GM12878 (cell line): ENCODE measurements around the gene CYP4V2. TPM values are rescaled to one million over a fixed set of nuclear protein-coding genes. Genes with fewer than 3 reads are reported as not detected.
A peak's percentile ranks its signal among the peaks of the same experiment; 100 is the strongest.

Source experiments
- ATAC-seq: fragments of 200-7000 bp; cut with Tn5 transposase; 3 replicates; pipeline ENCODE4 v1.9.1; 2020; ENCODE audit warnings: mild to moderate bottlenecking, moderate library complexity
- BruUV-seq: library from RNA; stranded (reverse); fragments of 400-500 nt; replicated peaks from 2 replicates; lab custom pipeline; 2021; lab: Mats Ljungman, UMichigan
- CTCF ChIA-PET: fragments of 300-600 bp; sonication (Branson Sonifier 250); formaldehyde crosslinking; extraction: SDS; loops from one replicate; lab custom pipeline; 2021; ENCODE audit warnings: inconsistent platforms; lab: Yijun Ruan, JAX
- POLR2A ChIA-PET: fragments of 350-600 bp; formaldehyde crosslinking; extraction: SDS; loops from one replicate; lab custom pipeline; 2021; ENCODE audit warnings: inconsistent platforms; lab: Charles Lee
- RAD21 ChIA-PET: fragments of 300-600 bp; sonication (Branson Sonifier 250); formaldehyde crosslinking; loops from one replicate; lab custom pipeline; 2023; ENCODE audit warnings: antibody characterized with exemption; ENCODE audit not compliant: unreplicated experiment; lab: Charles Lee
- SMC1A ChIA-PET: fragments of 300-600 bp; sonication (Branson Sonifier 250); formaldehyde crosslinking; loops from one replicate; lab custom pipeline; 2023; ENCODE audit not compliant: unreplicated experiment, uncharacterized antibody; lab: Charles Lee
- DNase-seq: peaks from one replicate; pipeline ENCODE4 v3.0.0-alpha.2; 2011; ENCODE audit warnings: low read depth, low spot score
- FAIRE-seq: peaks from 3 replicates; lab custom pipeline; 2011; peaks lifted over from hg19 to GRCh38; lab: Jason Lieb, UNC
- H2AFZ ChIP-seq: 2 replicates; pipeline ENCODE4 v1.6.0; 2011; ENCODE audit warnings: low read depth, low read length, control low read depth; ENCODE audit not compliant: control insufficient read depth
- H3K27ac ChIP-seq: 2 replicates; pipeline ENCODE4 v1.5.1; 2011; ENCODE audit warnings: control low read depth; ENCODE audit not compliant: control insufficient read depth, insufficient read depth
- H3K27me3 ChIP-seq, 2 experiments: replicated peaks in 1 of 2; 2 replicates each; pipeline versions ENCODE4 v1.6.0 to v1.6.1; 2011; ENCODE audit warnings: low read length in 1 of 2; ENCODE audit not compliant: control insufficient read depth in 2 of 2, insufficient read depth in 2 of 2
- H3K36me3 ChIP-seq, 2 experiments: 2 replicates each; pipeline ENCODE4 v1.5.1; 2011; ENCODE audit warnings: low read length in 1 of 2; ENCODE audit not compliant: control insufficient read depth in 2 of 2, insufficient read depth in 2 of 2
- H3K4me1 ChIP-seq: 2 replicates; pipeline ENCODE4 v1.6.1; 2011; ENCODE audit warnings: mild to moderate bottlenecking, low read length, moderate library complexity, mixed read lengths; ENCODE audit not compliant: control insufficient read depth, insufficient read depth
- H3K4me2 ChIP-seq: 2 replicates; pipeline ENCODE4 v1.6.0; 2011; ENCODE audit warnings: control low read depth; ENCODE audit not compliant: control insufficient read depth, insufficient read depth
- H3K4me3 ChIP-seq: fragments of 200-600 bp; sonication (generic); 2 replicates; pipeline ENCODE4 v1.5.1; 2016
- H3K79me2 ChIP-seq: 2 replicates; pipeline ENCODE4 v1.6.0; 2011; ENCODE audit warnings: low read length; ENCODE audit not compliant: control insufficient read depth, insufficient read depth
- H3K9ac ChIP-seq: 2 replicates; pipeline ENCODE4 v1.8.0; 2011; ENCODE audit warnings: low read length, control low read depth, mixed read lengths; ENCODE audit not compliant: control insufficient read depth, insufficient read depth
- H3K9me3 ChIP-seq: replicated peaks from 3 replicates; pipeline ENCODE4 v1.5.1; 2011; ENCODE audit warnings: mild to moderate bottlenecking, low read length; ENCODE audit not compliant: control insufficient read depth, insufficient read depth
- H4K20me1 ChIP-seq: 2 replicates; pipeline ENCODE4 v1.6.0; 2011; ENCODE audit not compliant: control insufficient read depth, insufficient read depth
- BHLHE40 ChIP-seq, 2 experiments: fragments of 450-650 bp in 1 of 2; IDR thresholded peaks; 2 replicates each; pipeline ENCODE4 v1.6.1; 2011 to 2017; ENCODE audit warnings: low read depth in 2 of 2, borderline replicate concordance in 1 of 2, improper control_type of control experiment in 1 of 2, low read length in 1 of 2, mild to moderate bottlenecking in 1 of 2
- CBX3 ChIP-seq: fragments of 200-600 bp; sonication (generic); IDR thresholded peaks from 2 replicates; pipeline ENCODE4 v1.6.1; 2016; ENCODE audit warnings: low read depth, borderline replicate concordance
- CBX5 ChIP-seq: sonication (generic); IDR thresholded peaks from 2 replicates; pipeline ENCODE4 v1.6.1; 2016; ENCODE audit warnings: low read depth, moderate library complexity, mild to moderate bottlenecking, inconsistent platforms
- CTCF ChIP-seq, 3 experiments: IDR thresholded peaks in 2 of 3; conservative IDR thresholded peaks in 1 of 3; 2 replicates each; pipeline ENCODE4 v1.5.1; 2011; ENCODE audit warnings: low read depth in 3 of 3, low read length in 3 of 3, mild to moderate bottlenecking in 3 of 3, control low read depth in 2 of 3, moderate library complexity in 2 of 3, inconsistent platforms in 1 of 3, mixed read lengths in 1 of 3; ENCODE audit not compliant: control insufficient read depth in 2 of 3, insufficient read depth in 1 of 3; ENCODE audit errors: extremely low read depth in 1 of 3
- IKZF1 ChIP-seq: fragments of 450-650 bp; conservative IDR thresholded peaks from 2 replicates; pipeline ENCODE4 v1.6.1; 2017; ENCODE audit warnings: antibody characterized with exemption, mild to moderate bottlenecking
- IRF5 ChIP-seq: fragments of 450-650 bp; IDR thresholded peaks from 2 replicates; pipeline ENCODE4 v1.6.1; 2017; ENCODE audit warnings: borderline replicate concordance
- LARP7 ChIP-seq: fragments of 450-650 bp; IDR thresholded peaks from 2 replicates; pipeline ENCODE4 v1.6.1; 2017; ENCODE audit warnings: mild to moderate bottlenecking
- PAX5 ChIP-seq: IDR thresholded peaks from 2 replicates; pipeline ENCODE4 v1.6.1; 2011; ENCODE audit warnings: low read depth, low read length, borderline replicate concordance
- POLR2AphosphoS2 ChIP-seq: IDR thresholded peaks from 2 replicates; pipeline ENCODE4 v1.6.1; 2011; ENCODE audit warnings: low read depth, mild to moderate bottlenecking, low read length, improper control_type of control experiment, moderate library complexity
- RAD21 ChIP-seq: IDR thresholded peaks from 2 replicates; pipeline ENCODE4 v1.6.1; 2011; ENCODE audit warnings: mild to moderate bottlenecking, low read depth, low read length, moderate library complexity; ENCODE audit not compliant: insufficient read depth
- SMC3 ChIP-seq: IDR thresholded peaks from 2 replicates; pipeline ENCODE4 v1.6.1; 2011; ENCODE audit warnings: low read length, improper control_type of control experiment, borderline replicate concordance
- STAT3 ChIP-seq: IDR thresholded peaks from 2 replicates; pipeline ENCODE4 v1.6.1; 2011; ENCODE audit warnings: low read depth, low read length, improper control_type of control experiment
- ZBTB4 ChIP-seq: fragments of 450-650 bp; formaldehyde crosslinking; IDR thresholded peaks from 2 replicates; pipeline ENCODE4 v1.4.0; 2022; ENCODE audit warnings: mild to moderate bottlenecking, moderate library complexity
- WGBS: methylation state at CpG from one replicate; pipeline ENCODE4 v1.1.6; 2016; ENCODE audit warnings: low lambda C conversion rate; ENCODE audit not compliant: insufficient replicate concordance, insufficient coverage; ENCODE audit errors: missing lambda C conversion rate; 5-methylcytosine and 5-hydroxymethylcytosine counted together
- in situ Hi-C: fragments of 300-500 bp; cut with MboI; formaldehyde crosslinking; loops from 9 replicates; pipeline ENCODE4 v1.14.3; 2018; ENCODE audit warnings: mixed read lengths
- intact Hi-C: fragments of 100-400 bp; cut with micrococcal nuclease; formaldehyde crosslinking; loops from one replicate; pipeline ENCODE4 v1.14.2; 2022; ENCODE audit not compliant: unreplicated experiment
- polyA plus RNA-seq, 11 experiments: library from polyadenylated mRNA; depleted of rRNA in 4 of 11; unstranded in 6 of 11; stranded (reverse) in 5 of 11; fragments of >200 nt; fragmentation: Nextera tagmentation in 4 of 11; fragmentation: Illumina TruSeq in 1 of 11; extraction: Ambion mirVana in 4 of 11; extraction: Trizol in 1 of 11; gene quantifications; 1 replicate in 1 of 11; 2 replicates in 10 of 11; pipeline versions ENCODE4 v1.2.1 to v1.2.3, GENCODE V29; 2011 to 2016; ENCODE audit warnings: inconsistent platforms in 2 of 11, missing spikeins in 2 of 11, low read depth in 1 of 11
- total RNA-seq, 4 experiments: library from RNA; depleted of rRNA in 3 of 4; stranded (reverse); fragments of >200 nt in 3 of 4; fragmentation: Illumina TruSeq in 1 of 4; extraction: Trizol in 1 of 4; gene quantifications; 2 replicates each; pipeline versions ENCODE4 v1.2.1 to v1.2.3, GENCODE V29; 2013 to 2021

Gene CYP4V2
- total and polyA plus RNA-seq, 10 of the 15 experiments (the other 5 are each of a cell fraction or from before 2014, with no cell fraction given): 1.2 to 8.2 (median 6.8) TPM

GRCh38 chr4:186149872-186150271, 41.5 kb upstream of the CYP4V2 start:
- TF ChIP-seq CBX5: no peak
- peak; percentile 46 to 85 (median 75) for TF ChIP-seq CTCF (IDR thresholded peaks at IDR 0.05 in 2 of 3, conservative IDR thresholded peaks at IDR 0.05 in 1 of 3; ENCODE audit: control insufficient read depth in 2 of 3, extremely low read depth in 1 of 3, insufficient read depth in 1 of 3, low read depth in 3 of 3, low read length in 3 of 3)
- no peak for TF ChIP-seq PAX5
- TF ChIP-seq RAD21: peak; percentile 56
- no peak for TF ChIP-seq ZBTB4 (CRISPR knock-in tag)
- no peak for TF ChIP-seq POLR2AphosphoS2
- no peak for TF ChIP-seq IRF5
- no peak for TF ChIP-seq CBX3
- no peak for TF ChIP-seq BHLHE40 (IDR thresholded peaks at IDR 0.05; ENCODE audit: borderline replicate concordance in 1 of 2, low read depth in 2 of 2, low read length in 1 of 2)
- TF ChIP-seq LARP7: no peak
- TF ChIP-seq SMC3: peak; percentile 23; the same call in 1 of the 2 replicates
- 0 out of 2 replicates have a peak, but pooled peaks have one; percentile 28 for TF ChIP-seq IKZF1
- no peak for TF ChIP-seq STAT3
- TF ChIP-seq, all 136 proteins: peak for 4
- ChIA-PET SMC1A (no interaction called here), RAD21 (no interaction called here), POLR2A (no interaction called here), CTCF (interaction anchor here (0.7 to 3.4 kb wide), 6 partner anchors 11 to 1224 kb away, joined by 3 to 12 read pairs (median 4); no protein-coding TSS in a partner anchor)
- no TSS peak for BruUV-seq
- Histone ChIP-seq H3K4me2 (no peak overlapping the region), H3K27me3 (peaks cover 4 to 7% of the 10 kb centered on the region in 2 experiments; a peak in 3 of 4 replicates), H2AFZ (no peak overlapping the region), H3K9ac (no peak overlapping the region), H4K20me1 (no peaks in the 10 kb centered on the region), H3K9me3 (no peaks in the 10 kb centered on the region), H3K4me1 (no peaks in the 10 kb centered on the region), H3K36me3 (no peaks in the 10 kb centered on the region), H3K4me3 (no peak overlapping the region), H3K27ac (no peak overlapping the region), H3K79me2 (no peaks in the 10 kb centered on the region)
- intact Hi-C loops: no loop called here
- FAIRE-seq: no peak
- 55% methylated on average over 14 of the region's 14 CpGs for WGBS
- ATAC-seq: peak; percentile 68
- DNase-seq: no peak
- in situ Hi-C loops: no loop called here
